UCSD-AML1 (cell line): ENCODE data around the gene TFB1M.
A peak's percentile ranks its signal among the peaks of the same experiment; 100 is the strongest.
"Not testable (repeated sequence)": the region's sequence is repeated elsewhere in the genome, so short reads cannot be mapped to it uniquely, and the experiment has no call there.

Experiments
- DNase-seq: peaks from one replicate; lab custom pipeline; 2025; ENCODE audit not compliant: unreplicated experiment; lab: John Stamatoyannopoulos, UW

Gene TFB1M

DNA sequence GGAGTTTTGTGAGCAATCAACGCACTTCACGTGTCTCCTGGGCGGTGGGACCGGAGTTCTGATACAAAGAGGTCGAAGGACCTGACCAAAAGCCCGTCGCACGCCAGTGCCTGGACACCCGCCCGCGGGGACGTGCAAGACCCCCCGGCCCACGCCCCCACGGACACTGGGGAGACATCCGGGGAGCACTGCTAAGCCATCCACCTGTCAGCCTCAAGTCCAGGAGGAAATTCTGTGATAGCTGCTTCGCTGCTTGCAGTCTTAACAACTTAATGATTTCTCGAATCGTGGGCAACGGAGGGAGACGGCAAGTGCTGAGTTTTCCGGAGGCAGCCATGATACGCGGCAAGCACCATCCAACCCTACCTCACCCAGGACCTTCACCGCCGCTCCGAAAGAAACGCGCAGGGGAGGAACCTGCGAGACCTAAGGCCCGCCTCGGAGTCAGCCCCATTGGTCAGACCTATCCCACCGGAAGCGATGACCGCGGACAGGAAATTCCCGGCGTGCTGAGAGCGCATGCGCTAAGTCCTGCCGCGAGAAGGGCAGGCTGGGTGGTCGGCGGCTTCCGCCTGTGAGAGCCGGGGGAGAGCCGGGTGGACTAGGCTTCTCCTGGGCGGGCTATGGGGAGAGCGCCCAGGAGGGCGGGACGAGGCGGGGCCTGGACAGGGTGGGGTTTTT lies at the start of gene TFB1M:
TFB1M (minus strand) TSS at position 393 of the 681 bp plus-strand sequence; CDS start at position 337, 56 bp downstream.
- peak; percentile 99 for DNase-seq

DNA sequence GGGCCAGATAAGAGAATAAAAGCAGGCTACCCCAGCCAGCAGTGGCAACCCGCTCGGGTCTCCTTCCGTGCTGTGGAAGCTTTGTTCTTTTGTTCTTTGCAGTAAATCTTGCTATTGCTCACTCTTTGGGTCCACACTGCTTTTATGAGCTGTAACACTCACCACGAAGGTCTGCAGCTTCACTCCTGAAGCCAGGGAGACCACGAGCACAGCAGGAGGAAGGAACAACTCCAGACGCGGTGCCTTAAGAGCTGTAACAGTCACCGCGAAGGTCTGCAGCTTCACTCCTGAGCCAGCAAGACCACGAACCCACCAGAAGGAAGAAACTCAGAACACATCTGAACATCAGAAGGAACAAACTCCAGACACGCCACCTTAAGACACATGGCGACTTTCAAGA lies 49.7 kb upstream of the TFB1M start:
- DNase-seq: not testable (repeated sequence)

DNA sequence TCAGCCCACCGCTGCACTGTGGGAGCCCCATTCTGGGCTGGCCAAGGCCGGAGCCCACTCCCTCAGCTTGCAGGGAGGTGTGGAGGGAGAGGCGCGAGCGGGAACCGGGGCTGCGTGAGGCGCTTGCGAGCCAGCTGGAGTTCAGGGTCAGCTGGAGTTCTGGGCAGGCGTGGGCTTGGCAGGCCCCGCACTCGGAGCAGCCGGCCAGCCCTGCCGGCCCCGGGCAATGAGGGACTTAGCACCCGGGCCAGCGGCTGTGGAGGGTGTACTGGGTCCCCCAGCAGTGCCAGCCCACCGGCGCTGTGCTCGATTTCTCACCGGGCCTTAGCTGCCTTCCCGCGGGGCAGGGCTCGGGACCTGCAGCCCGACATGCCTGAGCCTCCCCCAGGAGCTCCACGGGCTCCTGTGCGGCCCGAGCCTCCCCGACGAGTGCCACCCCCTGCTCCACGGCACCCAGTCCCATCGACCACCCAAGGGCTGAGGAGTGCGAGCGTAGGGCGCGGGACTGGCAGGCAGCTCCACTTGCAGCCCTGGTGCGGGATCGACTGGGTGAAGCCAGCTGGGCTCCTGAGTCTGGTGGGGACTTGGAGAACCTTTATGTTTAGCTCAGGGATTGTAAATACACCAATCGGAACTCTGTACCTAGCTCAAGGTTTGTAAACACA lies 48.8 kb upstream of the TFB1M start:
- DNase-seq: not testable (repeated sequence)

DNA sequence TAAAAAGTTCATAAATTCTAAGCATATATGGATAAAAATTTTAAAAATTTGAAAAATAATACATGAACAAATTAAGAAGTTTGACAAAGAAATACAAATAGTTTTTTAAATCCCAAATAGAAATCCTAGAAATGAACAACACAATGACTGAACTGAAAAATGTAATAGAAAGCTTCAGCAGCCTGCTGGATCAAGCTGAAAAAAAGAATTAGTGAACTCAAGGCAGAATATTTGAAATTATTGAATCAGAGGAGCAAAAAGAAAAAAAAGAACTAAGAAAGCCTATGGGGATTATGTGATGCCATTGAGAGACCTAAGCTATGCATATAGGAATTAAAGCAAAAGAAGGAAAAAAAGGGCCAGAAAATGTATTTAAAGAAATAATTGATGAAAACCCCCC lies 39.9 kb upstream of the TFB1M start:
- DNase-seq: no peak

DNA sequence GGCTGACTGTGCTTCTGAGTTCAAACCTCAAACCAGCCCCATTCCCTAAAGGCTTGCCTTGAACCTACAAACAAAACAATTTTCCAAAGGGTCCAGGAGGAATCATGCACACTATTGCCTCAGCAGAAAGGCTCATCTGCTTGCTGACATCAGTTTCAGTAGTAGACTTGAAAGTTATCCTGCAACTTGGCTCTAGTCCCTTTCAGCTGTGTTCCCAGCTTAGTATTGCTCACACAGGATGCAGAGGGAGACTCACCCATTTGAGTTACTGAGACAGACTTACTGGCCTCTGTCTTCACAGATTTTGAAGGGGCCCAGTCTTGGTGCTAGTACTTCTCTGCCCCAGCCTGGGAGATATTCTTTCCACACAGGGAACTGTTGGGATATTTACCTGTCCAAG lies 38.5 kb upstream of the TFB1M start:
- DNase-seq: no peak

DNA sequence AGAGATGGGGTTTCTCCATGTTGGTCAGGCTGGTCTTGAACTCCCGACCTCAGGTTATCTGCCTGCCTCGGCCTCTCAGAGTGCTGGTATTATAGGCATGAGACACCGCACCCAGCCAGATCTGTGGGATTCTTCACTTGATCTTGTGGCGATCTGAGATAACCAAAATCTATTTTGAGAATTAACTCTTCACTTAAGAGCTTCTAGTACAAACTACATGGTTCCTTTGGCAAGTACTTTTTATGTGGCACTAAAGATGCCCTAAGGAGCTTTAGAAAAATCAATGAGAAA lies 37.8 kb upstream of the TFB1M start:
- DNase-seq: no peak

DNA sequence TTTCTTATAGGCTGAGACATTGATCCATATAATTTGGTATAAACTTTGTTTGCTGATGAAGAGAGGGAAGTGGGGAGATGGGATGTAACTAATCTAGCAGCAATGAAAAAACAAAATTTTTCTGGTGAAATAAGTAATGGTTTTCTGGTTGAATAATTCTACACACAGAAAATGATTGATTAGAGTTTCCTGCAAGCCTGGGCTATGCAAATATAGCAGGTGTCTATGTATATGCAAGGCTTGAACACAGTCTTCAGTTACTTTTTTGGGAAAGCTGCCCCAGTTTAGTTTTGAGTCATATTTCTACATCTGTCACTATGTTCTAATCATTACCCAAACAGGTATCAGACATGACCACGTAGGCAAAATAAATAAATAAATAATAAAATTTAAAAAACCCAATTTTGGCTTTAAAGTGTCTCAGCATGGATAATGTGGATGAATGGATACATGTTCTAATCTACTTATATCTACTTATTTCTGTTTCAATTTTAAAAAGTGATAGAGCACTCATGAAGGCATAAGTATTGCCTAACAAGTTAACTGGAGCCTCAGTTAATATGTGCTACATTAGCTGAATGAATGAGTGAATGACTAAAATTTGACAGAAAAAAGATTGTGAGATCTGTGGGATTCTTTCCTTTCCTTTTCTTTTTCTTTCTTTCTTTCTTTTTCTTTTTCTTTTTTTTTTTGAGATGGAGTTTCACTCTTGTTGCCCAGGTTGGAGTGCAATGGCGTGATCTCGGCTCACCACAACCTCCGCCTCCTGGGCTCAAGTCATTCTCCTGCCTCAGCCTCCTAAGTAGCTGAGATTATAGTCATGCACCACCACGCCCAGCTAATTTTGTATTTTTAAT lies 37.2 kb upstream of the TFB1M start:
- DNase-seq: no peak

DNA sequence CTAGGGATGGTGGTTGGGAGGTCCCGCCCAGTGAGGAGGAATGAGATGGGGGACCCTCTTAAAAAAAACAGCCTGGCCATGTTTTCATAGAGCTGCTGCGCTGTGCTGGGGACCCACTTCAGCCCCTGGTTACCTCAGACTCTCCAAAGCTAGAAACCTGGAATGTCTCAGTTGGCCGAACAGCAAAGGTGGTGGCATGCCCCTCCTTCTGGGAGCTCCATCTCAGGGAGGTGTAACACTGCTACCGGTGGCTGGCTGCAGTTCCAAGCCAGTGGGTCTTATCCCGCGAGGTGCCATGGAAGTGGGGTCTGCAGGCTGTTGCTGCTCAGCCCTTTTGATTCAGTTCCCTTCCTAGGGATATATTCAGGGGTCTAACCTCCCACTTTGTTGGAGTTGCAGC lies 35.7 kb upstream of the TFB1M start:
- no peak for DNase-seq

DNA sequence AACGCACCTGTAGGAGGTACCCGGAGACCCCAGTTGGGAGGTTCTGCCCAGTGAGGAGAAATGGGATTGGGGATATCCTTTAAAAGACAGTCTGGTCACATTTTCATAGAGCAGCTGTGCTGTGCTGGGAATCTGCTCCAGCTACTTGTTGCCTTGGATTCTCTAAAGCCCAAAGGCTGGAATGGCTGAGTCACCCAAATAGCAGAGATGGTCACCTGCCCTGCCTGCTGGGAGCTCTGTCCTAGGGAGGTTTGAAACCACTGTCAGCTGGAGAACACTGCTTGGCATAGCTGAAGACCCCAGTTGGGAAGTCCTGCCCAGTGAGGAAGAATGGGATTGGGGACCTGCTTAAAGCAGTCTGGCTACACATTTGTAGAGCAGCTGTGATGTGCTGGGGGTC lies 34.8 kb upstream of the TFB1M start:
- DNase-seq: no peak

DNA sequence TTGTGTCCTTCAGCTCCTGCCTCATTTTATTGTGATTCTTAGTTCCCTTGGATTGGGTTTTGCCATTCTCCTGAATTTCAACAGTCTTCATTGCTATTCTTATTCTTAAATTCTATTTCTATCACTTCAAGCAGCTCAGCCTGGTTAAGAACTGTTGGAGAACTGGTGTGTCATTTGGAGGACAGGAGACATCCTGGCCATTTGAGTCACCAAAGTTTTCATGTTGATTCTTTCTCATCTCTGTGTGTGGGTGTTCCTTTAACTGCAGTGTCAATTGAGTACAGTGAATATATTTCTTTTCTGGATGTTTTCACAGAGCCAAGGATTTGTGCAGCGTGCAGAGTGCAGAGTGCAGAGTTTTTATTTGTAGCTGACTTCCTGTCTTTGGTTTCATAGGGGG lies 33.5 kb upstream of the TFB1M start:
- DNase-seq: no peak

DNA sequence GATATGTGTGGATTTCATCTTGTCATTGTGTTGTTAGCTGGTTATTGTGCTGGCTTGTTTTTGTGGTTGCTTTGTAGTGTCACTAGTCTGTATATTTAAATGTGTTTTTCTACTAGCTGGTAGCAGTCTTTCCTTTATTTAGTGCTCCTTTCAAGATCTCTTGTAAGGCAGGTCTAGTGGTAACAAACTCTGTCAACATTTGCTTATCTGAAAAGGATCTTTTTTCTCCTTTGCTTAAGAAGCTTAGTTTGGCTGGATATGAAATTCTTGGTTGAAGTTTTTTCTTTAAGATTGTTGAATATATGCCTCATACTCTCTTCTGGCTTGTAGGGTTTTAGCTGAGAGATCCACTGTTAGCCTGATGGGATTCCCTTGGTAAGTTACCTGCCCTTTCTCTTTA lies 32.7 kb upstream of the TFB1M start:
- DNase-seq: no peak

DNA sequence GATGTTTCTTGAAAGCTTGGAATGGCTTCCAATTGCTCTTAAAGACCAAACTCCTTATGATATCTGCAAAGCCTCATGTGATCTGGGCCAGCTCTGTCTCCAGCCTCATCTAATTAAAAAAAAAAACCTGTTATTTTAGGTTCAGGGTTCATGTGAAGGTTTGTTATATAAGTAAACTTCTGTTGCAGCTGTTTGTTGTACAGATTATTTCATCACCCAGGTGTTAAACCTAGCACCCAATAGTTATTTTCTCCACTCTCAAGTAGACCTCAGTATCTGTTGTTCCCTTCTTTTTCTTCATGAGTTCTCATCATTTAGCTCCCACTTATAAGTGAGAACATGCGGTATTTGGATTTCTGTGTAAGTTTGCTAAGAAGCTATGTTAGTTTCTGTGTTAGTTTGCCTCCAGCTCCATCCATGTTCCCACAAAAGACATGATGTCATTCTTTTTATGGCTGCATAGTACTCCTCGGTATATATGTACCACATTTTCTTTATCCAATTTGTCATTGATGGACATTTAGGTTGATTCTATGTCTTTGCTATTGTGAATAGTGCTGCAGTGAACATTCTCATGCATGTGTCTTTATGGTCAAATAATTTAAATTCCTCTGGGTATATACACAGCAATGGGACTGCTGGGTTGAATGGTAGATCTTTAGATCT lies 30.2 kb upstream of the TFB1M start:
- DNase-seq: no peak

DNA sequence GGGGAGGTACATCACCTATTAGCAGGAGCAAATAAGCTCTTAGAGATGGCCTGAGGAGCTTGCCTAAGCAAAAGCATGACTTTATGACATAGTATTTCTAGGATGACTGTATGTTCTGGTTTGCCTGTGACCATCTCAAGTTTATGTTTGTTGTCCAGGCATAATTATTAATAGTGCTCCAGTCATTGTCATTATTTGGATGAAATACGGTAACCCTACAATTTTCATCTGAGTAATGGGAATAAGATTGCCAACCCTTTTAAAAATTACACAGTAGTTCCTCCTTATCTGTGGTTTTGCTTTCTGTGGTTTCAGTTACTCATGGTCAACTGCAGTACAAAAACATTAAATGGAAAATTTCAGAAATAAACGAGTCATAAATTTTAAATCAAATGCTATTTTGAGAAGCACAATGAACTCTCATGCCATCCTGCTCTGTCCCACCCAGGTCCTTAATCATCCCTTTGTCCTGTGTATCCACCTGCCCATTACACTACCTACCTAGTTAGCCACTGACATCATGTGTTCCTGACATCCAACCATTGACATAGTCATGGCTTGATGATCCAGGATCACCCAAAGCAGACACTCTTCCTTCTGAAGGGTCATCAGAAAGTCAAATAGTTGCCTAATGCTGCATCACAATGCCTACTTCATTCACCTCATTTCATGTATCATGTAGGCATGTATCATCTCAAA lies 27.0 kb upstream of the TFB1M start:
- DNase-seq: no peak

DNA sequence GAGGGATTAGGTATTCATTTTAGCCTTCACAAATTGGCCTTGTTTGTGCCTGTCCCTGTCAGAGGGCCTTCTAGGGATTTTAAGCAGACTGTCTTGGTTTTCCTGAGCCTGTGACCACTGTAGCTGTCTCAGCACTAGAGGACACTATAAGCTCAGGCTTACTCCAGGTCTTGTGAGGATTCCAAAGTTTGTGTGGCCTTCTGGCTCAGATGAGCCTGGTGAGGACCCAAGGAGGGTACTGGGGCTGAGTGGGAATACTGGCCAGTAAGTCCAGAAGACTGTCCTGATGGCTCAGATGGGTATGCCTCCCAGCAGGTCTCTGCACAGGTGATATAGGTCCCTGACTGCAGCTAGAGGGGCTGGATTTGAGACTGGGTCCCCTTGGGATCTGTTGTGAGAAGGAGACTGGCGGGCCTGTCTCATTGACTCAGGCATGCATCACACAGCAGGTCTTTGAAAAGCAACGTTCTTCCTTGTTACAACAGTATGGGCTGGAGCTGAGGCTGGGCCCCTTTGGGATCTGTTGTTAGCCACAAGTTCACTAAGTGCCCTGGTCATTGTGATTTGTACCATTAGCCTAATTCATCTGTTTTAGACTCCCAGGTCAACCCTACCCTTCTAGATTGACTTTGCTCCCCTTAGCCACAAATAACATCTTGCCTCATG lies 26.3 kb upstream of the TFB1M start:
- no peak for DNase-seq

DNA sequence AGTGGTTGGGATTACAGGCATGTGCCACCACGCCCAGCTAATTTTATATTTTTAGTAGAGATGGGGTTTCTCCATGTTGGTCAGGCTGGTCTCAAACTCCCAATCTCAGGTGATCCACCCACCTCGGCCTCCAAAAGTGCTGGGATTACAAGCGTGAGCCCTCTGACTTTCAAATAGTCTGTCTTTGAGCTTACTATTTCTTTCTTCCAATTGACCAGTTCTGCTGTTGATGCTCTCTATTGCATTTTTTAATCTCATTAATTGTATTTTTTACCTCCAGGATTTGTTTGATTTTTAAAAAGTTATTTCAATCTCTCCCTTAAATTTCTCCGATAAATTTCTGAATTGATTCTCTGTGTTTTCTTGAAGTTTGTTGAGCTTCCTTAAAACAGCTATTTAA lies 25.6 kb upstream of the TFB1M start:
- DNase-seq: not testable (repeated sequence)

DNA sequence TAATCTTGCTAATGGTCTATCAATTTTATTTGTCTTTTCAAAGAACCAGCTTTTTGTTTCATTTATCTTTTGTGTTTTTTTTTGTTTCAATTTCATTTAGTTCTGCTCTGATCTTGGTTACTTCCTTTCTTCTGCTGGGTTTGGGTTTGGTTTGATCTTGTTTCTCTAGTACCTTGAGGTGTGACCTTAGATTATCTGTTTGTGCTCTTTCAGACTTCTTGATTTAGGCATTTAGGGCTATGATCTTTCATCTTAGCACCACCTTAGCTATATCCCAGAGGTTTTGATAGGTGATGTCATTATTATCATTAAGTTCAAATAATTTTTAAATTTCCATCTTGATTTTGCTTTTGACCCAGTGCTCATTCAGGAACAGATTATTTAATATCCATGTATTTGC lies 24.0 kb upstream of the TFB1M start:
- not testable (repeated sequence) for DNase-seq

DNA sequence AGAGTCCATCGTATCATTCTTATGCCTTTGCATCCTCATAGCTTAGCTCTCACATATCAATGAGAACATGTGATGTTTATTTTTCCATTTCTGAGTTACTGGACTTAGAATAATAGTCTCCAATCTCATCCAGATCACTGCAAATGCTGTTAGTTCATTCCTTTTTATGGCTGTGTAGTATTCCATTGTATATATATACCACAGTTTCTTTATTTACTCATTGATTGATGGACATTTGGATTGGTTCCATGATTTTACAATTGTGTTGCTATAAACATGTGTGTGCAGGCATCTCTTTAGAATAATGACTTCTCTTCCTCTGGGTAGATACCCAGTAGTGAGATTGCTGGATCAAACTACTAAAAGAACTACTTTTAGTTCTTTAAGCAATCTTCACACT lies 21.0 kb upstream of the TFB1M start:
- no peak for DNase-seq

DNA sequence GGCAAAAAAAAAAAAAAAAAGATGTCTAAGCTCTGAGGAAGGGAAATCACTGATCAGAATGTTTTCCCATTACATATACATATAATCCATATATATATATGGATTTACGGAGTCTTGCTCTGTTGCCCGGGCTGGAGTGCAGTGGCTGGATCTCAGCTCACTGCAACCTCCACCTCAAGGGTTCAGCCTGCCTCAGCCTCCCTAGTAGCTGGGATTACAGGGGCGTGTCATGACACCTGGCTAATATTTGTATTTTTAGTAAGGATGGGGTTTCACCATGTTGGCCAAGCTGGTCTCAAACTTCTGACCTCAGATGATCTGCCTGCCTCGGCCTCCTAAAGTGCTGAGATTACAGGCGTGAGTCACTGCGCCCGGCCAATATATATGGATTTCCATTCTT lies 19.8 kb upstream of the TFB1M start:
- not testable (repeated sequence) for DNase-seq

DNA sequence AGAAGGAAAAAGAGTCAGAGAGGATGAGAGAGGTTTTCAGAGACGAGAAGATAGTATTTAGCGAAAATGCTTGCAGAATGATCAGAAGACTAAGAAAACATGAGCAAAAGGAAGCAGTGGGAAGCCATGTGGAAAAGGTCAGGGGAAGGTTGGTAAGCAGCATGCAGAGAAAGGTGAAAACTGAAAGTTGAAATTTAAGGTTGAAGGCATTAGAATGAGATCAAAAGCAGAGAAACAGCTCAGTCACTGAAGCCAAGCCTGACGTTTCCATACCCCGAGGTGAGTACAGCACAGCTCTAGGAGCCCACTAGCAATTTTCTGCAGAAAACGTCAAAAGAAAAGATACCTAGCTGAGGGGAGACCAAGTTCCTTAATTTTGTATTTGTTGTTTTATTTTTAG lies 19.1 kb upstream of the TFB1M start:
- DNase-seq: no peak

DNA sequence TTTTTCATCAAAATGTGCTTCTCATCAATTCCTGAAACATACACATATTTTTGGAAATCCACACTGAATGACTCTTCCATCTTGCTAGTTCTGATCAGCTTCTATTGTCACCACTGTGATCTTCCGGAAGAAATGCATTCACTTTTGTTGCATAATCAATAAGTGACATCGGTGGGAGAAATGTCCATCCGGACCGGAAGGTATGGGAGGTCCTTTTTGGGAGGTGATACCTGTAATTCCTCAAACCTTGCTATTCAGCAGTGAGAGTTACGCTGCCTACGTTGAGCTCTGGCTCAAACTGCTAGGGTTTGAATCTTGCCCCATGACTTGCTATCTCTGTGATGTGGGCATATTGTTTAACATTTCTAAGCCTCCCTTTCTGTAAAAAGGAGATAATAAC lies 16.6 kb upstream of the TFB1M start:
- no peak for DNase-seq
